MM.1S (cell line): ENCODE measurements around the gene EDNRA.

Experiments
- EZH2 ChIP-seq: fragments of 300-600 bp; sonication (generic); optimal IDR thresholded peaks from 2 replicates; pipeline ENCODE3; 2017; ENCODE audit warnings: low read depth, mild to moderate bottlenecking, antibody characterized with exemption, low read length, mixed read lengths
- EZH2phosphoT487 ChIP-seq: fragments of 300-600 bp; sonication (generic); IDR thresholded peaks from 2 replicates; pipeline ENCODE4 v1.6.1; 2018; ENCODE audit warnings: antibody characterized with exemption, low read length
- TF ChIP-seq, protein P1 (sequence below): fragments of 300-600 bp; sonication (generic); IDR thresholded peaks from 2 replicates; pipeline ENCODE4 v1.5.1; 2016; ENCODE audit warnings: antibody characterized with exemption, low read length, mixed read lengths

DNA sequence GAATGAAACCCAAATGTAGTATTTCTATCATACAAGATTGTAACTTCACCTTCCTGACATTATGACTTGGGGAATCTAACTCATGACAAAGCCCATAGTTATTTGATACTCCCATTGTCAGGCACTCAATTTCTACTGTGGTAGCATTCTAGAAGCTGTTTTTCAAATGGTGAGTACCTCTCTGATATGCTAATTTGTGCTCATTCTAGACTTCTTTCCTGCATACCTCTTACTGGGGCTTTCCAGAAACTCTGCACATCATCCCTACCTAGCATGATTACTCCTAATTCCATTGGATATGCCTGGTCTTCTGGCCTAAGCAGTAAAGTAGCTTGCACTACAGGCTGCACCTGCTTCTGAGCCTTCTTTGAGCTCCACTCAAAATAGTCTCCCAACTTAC, 85.9 kb downstream of the EDNRA start:
- TF ChIP-seq EZH2 = no peak
- TF ChIP-seq, protein P1, sequence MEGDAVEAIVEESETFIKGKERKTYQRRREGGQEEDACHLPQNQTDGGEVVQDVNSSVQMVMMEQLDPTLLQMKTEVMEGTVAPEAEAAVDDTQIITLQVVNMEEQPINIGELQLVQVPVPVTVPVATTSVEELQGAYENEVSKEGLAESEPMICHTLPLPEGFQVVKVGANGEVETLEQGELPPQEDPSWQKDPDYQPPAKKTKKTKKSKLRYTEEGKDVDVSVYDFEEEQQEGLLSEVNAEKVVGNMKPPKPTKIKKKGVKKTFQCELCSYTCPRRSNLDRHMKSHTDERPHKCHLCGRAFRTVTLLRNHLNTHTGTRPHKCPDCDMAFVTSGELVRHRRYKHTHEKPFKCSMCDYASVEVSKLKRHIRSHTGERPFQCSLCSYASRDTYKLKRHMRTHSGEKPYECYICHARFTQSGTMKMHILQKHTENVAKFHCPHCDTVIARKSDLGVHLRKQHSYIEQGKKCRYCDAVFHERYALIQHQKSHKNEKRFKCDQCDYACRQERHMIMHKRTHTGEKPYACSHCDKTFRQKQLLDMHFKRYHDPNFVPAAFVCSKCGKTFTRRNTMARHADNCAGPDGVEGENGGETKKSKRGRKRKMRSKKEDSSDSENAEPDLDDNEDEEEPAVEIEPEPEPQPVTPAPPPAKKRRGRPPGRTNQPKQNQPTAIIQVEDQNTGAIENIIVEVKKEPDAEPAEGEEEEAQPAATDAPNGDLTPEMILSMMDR = no peak
- TF ChIP-seq EZH2phosphoT487 = no peak
